Coronary artery (tissue), 2 donors: Measurements from ENCODE around the gene CROCC2.

Experiments used
- DNase-seq: peaks from one replicate; pipeline ENCODE4 v3.0.0-alpha.2; 2017; ENCODE audit warnings: low spot score
- H3K27ac ChIP-seq, 2 donors: fragments of 200-600 bp; sonication (generic); one replicate each; pipeline ENCODE4 v1.5.1; 2016 to 2019
- H3K4me3 ChIP-seq: fragments of 200-600 bp; sonication (generic); 2 replicates; pipeline ENCODE4 v1.5.1; 2016; ENCODE audit warnings: mild to moderate bottlenecking, moderate library complexity
- CTCF ChIP-seq: fragments of 200-600 bp; sonication (generic); IDR thresholded peaks from one replicate; pipeline ENCODE4 v1.5.1; 2019; ENCODE audit warnings: antibody characterized with exemption

Gene CROCC2

DNA sequence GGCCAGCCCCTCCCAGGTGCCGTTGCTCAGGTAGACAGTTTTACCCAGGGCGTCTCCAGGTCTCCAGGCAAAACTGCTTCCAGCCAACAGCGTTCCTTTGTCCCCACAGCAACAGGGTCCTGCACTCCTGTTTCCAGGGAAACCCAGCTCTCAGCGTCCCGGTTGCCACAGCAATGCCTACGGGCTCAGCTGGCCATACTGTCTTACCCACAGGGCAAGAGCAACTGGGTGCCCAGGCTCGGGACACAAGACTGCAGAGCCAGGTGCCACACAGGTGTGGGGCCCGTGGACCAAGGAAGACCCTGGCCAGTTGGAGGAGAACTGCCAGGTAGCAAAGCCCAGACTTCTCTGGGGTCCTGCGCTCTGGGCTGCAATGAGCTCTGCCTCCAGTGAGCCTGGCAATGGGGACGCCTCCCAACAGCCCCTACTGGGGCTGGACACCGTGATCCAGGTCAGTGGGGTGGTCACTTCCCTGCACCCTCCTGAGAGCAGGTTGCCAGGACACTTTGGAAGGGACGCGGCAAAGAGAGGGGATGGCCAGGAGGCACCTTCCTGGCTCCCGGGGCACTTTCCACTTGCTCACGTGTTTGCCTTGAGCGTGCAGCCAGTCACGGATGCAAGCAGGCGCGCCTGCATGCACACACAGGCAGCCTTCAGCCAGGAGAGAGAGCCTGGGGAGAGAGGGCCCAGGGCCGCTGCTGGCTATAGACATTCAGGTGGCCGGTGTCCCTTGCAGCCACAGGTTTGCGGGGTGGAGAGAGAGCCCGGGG, at the start of gene CROCC2:
TSS of gene CROCC2 (plus strand) at position 196 of the 770 bp plus-strand sequence. CDS start at position 374, 178 bp downstream.
- no peak for DNase-seq
- Histone ChIP-seq H3K4me3 (no peak within 1 kb of the TSS), H3K27ac (no peak within 1 kb of the TSS)
- TF ChIP-seq CTCF: no peak

- TF ChIP-seq CTCF: no peak
- H3K4me3 ChIP-seq: no peak overlapping the region
- no peak overlapping the region for H3K27ac ChIP-seq
- DNase-seq: no peak
Observed at GRCh38 chr2:240857039-240858008, 48.8 kb upstream of the CROCC2 start.

- Histone ChIP-seq H3K27ac (no peak overlapping the region), H3K4me3 (no peak overlapping the region)
- TF ChIP-seq CTCF: no peak
- no peak for DNase-seq
Observed at GRCh38 chr2:240858321-240858720, 47.8 kb upstream of the CROCC2 start.

DNA sequence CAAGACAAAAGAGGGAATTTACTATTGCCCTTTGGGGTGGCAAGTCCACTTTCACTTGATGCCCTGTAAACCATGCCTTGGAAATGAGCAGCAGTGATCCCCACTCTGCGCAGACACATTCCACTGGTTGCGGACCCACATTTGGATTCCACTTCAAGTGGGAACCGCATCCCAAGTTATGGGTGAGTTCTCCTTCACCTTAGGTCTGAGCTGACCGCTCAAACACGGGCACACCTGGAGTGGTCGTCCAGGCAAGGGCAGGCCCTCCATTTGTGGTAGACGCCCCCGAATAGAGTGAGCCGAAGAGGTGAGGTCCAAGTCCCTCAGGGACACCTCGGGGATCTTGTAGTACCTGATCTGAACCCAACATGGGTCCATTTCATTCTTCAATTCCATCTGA, 47.3 kb upstream of the CROCC2 start:
- no peak for DNase-seq
- no peak overlapping the region for H3K27ac ChIP-seq
- TF ChIP-seq CTCF: no peak
- no peak overlapping the region for H3K4me3 ChIP-seq

- DNase-seq: no peak
- Histone ChIP-seq H3K27ac (no peak overlapping the region), H3K4me3 (no peak overlapping the region)
- no peak for TF ChIP-seq CTCF
Observed at GRCh38 chr2:240861547-240861946, 44.6 kb upstream of the CROCC2 start.

GRCh38 chr2:240864475-240864874, 41.7 kb upstream of the CROCC2 start:
- Histone ChIP-seq H3K4me3 (no peak overlapping the region), H3K27ac (no peak overlapping the region)
- TF ChIP-seq CTCF: no peak
- no peak for DNase-seq
